ENCODE measurements around the gene ANKH.

ANKH gene

DNA sequence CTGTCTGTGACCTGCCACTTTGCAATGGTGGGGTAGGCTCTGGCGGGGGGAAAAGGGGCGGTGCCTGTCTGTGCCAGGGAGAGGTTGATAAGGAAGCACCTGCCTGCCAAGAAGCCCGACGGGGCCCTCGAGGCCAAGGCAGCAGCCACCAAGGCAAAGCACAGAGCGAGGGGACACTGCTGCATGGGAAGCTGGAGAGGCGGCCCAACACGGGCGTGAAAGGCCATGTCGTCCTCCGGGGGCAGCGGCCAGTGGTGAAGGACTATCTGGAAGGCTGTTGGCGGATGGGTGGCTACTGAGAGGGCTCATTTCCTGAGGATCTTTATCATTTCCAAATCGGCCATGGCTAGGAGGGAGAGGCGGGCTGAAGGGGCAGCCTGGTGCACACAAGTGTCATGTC, 140.7 kb downstream of the ANKH start:
- DNase-seq, result no peak

DNA sequence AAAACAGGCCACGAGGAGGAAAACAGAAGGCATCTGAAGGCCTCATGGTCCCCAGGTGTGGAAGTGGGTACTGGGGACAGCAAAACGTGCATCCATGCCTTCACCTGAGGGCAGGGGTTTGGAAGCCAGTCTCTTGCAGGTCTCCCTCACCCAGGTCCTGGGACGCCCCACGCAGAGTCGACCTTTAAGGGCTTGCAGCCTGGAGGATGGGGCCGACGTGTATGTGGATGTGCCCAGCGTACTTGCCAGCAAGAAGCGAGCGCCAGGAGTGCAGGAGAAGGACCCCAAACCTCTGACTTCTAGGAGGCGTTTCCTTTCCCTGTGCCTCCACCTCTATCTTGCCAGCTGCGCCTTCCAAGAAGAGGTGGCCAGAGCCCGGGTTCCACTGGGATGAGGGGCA, 141.1 kb downstream of the ANKH start:
- no peak for DNase-seq

DNA sequence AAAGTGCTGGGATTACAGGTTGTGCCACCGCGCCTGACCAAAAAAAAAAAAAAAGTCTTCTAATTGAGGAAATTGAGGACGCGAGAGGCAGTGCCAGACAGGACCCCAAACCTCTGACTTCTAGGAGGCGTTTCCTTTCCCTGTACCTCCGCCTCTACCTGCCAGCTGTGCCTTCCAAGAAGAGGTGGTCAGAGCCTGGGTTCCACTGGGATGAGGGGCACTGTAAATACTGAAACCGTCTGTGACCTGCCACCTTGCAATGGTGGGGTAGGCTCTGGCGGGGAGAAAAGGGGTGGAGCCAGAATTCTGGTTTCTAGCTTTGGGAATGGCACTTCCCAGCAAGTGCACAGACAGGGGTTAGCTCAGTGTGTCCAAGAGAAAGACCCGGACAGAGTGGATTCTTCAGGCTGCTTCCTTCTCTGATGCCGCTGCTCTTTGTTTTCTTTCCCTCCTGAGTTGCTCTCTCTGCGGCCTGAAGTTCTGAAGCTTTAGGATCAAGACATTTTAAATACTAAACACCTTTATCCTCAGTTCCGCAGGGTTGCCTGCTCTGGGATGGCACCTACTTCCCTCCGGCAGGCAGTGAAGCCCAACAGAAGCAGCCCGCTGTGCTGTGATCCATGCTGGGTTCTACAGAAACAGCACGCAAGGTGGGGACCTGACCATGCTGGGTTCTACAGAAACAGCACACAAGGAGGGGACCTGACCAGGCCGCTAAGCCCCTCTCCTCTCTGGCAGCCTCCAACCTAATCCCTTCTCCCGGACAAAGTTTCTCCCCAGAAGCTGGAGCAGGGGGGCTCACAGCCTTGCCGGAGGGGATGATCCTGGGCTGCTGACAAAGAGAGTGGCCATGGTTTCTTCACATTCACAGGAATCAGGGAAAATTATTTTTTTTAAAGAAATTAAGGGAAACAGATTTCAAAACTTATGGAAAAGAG, 141.9 kb downstream of the ANKH start:
- DNase-seq, result no peak

DNA sequence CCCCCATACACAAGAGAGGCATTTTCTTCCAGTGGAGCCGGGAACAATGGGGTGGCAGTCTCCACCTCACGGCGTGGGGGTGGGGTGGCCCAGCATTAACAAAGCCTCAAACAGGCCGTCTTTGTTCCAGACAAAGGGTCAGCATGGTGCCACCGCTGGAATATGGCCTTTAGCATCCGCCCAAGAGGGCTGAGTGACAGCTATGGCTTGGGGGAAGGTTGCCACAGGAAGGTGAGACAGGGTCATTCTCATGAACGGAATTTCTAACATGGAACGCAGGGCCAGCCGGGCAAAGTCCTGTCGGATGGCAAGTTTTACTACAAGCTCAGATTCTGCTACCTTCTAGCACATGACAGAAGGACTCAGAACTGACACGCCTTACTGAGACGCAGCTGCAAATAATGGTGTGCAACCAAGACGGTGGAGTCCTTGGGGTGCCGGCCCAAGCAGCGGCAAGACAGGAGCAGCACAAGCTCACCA, 143.1 kb downstream of the ANKH start:
- no peak for DNase-seq

DNA sequence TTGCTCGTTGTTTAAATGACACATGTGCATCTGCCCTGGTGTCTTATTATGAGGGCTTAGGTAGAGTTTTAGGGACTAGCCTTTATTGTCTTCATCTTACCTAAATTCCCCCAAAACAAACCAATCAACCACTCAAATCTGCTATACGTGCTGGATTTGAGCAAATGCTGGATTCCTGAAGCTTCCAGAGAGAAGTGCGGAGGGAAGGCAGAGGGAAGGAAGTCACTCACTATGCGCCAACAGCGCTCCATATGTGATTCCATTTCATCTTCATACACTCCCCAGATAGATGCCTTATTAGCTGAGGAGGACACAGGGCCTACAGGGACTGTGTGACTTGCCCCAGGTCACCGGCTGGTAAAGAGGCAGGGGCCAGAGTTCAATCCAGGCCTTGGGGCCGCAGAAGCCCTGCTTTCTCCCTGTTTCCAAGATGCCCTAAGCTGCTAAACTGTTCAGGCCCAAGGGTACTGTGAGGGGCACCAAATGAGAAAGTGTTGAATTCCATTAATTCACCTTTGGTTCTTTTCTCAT, 143.6 kb downstream of the ANKH start:
- DNase-seq, result no peak

DNA sequence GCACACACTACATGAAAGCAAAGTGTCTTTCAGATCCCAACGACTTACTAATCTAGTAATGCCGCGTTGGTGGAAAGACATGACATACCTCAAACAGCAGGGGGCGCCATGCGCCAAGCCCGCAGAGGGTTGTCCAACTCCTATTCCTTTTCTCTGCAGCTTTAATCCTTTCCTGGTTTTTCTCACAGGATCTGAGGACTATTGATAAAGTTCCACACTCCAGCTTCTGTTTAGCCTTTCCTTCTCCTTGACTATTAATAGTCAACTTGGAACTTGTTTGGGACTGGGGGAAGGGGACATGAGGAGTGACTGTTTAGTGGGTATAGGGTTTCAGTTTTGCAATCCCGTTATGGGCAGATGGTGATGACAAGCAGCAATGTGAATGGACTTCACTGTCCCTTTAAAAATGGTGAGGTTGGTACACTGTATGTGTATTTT, 144.1 kb downstream of the ANKH start:
- DNase-seq, result peak; percentile 76

DNA sequence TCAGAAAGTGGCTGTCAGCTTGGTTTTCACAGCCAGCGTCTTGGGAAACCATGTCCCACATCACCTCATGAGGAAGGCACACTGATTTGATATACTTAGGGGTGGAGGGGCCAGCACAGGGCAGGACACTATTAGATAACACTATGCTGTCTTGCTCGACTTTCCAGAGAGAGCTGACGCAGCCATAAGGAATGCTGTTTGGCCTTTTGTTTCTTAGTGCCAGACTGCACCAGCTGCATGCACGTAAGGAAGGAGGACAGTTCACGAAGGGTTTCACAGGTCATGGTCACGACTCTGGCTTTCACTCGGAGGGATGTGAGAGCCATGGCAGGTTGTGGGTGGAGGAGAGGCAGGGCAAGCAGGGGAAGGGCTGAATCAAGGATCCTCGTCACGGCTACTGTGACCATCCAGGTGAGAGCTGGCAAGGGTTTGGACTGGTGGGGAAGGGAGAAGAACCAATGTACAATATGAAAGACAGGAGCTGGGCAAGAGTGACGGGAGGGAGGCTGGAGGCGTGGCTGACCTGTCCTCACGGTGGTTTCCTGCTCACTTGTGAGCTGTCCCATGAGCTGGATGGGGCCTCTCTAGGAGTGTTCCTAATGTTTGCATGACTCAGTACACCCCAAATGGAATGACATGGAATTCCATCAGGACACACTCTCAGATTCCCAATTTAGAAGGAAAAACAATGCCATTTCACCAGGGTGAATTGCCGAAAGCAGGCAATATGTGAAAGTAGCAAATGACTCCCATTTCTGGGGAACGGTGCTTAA, 145.3 kb downstream of the ANKH start:
- no peak for DNase-seq

DNA sequence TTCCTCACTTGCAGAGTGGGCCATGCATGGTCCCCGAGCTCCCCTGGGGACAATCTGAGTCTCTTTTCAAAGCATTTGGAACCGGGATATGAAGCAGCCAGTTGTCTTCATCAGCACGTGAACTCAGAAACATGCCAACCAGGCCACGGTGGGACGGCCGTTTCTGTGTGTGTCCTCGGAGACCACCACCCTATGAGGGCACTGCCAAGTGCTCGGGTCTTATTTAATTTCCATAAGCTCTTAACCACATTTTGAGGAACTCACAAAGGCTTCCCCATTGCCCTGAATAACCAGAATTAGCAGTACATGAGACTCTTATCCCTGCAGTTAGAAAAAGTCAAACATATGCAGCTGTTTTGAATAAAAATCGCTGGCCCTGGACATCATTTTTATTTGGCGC, 146.9 kb downstream of the ANKH start:
- no peak for DNase-seq

DNA sequence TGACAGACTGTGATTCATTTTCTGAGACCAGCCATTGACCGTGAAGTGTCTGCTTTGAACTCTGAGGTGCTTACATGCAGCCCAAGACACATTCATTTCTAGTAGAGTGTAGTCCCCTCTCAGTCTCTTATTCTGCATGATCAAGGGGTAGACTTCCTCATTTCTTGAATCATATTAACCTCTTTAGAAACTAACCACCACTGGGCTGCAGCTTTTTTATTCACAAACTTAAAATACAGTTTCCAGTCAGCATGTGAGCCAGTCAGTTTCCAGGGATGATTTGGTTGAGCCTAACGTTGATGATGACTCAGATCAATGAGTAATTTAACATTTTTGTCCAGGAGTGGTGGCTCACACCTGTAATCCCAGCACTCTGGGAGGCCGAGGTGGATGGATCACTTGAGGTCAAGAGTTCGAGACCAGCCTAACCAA, 147.9 kb downstream of the ANKH start:
- DNase-seq, result no peak

DNA sequence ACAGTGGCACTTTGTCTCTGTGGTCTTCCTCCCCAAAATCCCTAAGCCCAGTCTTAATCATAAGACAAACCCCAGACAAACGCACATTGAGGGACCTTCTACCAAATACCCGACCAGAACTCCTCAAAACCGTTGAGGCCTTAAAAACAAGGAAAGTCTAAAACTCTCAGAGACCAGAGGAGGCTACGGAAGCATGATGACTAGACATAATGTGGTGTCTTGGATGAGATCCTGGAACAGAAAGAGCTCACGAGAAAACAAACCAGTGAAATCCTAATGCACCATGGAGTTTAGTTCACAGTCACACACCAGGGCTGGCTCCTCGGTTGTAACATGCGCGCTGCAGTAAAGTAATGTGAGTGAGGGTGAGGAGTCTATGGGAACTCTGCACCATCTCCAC, 148.7 kb downstream of the ANKH start:
- DNase-seq, result no peak

DNA sequence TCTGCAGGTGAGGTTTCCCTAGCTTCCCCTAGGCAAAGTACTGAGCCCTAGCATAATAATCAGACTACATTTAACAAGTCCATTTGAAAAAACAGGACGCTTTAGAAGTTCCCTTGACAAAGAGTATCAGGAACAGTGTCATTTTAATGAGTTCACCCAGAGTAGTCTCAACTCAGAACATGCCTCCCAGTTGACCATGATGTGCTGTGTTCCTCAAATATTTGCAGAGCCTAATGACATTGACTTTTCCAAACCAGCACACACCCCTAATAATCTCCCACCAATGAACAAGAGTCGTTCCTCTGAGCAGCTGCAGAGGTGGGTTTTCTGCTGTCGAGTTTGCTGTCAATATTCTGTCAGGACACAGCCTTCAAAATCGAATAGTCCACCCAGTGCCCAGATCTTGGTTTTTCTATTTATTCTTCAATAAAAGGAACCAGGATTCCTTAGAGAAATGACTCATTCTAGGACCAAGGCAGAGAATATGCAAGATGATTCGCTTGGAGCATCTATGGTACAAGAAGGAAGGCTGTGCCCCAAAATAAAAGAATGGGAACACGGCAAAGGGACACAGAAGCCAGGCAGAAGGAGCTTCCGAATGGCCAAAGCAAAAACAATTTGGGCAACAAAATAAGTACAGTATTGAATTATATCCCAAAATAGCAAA, 149.5 kb downstream of the ANKH start:
- no peak for DNase-seq

DNA sequence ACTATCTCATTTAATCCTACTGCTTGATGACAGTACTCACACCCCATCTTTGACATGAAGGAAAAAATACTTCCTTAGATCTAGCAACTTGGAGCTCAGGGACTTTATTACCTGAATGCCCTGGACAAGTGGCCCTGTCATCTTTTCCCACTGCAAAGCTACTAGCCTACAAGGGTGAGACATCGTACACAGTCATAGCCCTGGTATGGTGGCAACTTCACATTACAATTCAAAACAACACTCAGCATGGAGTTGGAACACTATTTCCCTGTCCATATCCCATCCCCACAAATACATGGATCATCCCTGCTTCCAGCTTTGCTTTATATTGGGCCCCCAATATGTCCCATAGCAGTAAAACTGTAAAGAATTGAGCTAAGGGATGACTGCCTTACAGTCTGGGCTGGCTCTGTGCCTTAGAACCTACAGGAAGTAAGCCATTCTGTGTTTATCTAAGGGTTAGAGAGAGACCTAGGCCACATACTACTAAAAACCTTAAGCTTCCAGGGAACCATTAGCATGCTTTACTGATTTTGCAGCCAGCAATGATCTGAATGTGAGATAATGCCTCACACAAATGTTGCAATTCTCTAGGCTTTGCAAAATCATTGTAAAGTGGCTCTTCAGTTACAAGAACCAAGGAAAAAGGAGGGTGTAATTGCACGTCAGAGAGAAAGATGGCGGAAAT, 151.2 kb downstream of the ANKH start:
- no peak for DNase-seq

DNA sequence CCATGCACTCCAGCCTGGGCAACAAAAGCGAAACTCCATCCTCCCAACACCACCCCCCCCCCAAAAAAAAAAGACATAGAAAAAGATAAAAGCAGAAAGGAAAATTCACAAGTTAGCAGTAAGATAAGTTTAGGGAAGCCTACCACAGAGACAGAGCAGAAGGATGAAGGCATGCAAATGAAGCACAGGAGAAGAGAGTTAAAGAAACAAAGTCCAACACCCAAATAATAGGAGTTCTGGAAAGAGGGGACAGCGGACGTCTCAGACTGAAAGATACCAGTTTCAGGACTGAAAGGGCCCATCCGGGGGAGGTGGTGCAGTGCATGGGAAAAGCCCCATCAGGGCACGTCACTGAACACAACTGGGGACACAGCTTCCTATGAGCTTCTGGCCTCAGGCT, 152.8 kb downstream of the ANKH start:
- DNase-seq, result no peak

DNA sequence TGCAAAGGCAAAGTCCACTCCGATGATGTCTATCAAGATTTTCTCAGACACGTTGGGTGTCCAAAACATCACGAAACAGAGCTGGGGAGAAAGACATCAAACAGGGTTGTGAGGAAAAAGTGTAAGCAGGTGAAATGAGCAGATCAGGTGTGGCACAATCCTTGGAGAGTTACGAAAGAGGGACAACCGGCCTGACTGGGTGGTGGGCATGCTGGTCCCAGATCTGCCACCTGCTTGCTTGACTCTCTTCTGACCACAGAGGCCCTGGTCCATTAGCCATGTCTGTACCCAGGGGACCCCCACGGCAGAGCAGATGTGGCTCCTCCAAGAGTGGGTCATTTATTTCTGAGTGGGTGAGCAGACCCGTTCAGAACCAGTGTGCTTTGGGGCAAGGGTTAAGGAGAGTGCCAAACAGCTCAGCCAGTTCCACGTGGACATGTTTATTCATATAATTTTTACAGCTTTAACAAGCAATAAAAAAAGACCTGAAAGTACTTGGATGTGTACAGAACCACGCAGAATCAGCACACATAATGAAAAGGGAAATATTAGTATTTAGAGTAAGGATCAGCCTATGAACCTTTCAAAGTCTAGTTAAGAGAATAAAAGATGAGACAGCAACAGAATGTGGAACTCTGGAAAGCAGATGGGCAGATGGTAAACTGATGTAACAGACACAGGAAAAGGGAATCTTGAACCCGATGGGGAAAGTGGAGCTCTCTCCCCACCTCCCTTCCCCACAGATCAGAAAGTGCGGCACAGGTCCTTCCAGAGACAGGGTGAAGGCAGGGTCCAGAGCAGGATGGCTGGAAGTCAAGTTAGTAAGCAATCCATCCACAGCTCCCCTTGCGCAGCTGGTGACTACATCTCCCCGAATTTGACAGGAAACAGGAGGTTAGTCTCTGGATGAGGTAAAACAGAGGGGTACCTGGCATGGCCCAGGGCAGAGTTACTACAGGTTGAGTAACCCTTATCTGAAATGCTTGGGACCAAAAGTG, 154.5 kb downstream of the ANKH start:
- DNase-seq, result no peak

DNA sequence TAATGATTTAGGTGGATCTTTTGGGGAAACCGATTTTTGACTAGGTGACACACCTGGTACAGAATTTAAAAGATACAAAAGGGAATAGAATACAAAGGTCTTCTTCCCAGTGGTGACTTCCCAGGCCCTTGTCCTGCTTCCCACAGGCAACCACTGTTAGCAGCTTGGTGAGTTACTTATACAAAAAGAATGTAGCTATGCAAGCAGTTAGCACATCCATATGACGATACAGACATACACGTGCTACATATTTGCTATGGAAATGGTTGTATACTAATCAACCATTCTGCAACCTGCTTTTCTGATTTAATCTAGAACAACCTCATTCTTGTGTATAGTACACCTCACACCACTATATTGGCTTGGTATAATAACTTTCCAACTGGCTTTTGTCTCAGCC, 156.1 kb downstream of the ANKH start:
- no peak for DNase-seq

DNA sequence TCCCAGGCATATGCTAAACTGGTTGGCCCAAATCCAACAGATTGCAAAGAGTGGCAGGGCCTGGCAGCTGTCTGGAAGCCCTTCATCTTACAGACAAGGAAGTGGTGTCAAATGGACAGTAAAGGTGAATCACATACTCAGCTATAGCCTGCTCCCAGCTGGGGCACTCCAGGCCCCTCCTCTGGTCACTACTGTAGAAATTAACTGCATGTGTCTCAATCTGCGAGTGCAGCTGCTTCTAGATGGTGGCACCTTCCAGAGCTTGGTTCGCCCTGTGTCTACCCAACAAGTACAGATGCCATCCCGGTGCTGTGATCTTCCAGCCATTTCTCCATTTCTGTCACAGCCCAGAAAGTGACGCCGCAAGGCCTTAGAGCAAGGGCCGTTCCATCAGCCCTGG, 156.9 kb downstream of the ANKH start:
- no peak for DNase-seq

DNA sequence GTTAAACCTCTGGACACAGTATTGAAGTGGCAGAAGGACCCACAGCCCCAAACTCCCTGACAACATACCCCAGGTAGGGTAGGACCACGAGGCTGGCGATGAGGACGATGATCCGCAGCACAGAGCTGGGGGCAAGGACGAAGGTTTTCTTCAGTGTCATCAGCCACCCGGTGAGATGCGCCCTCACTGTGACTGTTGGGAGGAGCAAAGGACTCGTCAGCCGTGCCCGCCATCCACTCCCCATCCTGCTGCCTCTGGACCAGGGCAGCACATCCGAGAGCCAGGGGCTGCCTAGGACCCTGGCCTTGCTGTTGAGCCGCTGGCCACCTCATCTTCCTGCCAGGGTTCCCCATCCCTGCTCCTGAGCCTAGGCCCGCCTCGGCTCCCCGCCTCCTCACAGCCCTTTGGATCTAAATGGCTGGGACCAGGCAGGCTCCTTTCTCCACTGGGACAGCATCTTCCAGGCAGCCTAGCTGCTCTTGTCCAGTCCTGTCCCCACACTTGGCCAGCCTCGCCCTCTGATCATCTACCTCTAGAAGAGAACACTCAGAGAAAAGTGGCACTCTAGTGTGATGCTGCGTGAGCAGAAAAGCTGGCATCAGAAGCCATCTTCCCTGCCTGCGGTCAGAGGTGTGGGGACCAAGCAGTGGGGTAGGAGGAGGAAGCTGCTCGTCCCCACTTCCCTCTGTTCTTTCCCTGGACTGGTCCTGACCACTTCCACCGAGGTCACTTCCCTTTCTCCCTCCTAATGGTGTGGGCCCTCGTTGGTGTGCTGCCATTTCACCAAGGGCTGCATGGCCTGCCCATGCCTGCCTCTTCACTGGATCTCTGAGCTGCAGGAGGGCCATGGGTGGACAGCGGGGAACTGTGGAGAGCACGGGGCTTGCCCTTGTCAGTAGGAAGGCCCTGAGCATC, 157.8 kb downstream of the ANKH start:
- no peak for DNase-seq

DNA sequence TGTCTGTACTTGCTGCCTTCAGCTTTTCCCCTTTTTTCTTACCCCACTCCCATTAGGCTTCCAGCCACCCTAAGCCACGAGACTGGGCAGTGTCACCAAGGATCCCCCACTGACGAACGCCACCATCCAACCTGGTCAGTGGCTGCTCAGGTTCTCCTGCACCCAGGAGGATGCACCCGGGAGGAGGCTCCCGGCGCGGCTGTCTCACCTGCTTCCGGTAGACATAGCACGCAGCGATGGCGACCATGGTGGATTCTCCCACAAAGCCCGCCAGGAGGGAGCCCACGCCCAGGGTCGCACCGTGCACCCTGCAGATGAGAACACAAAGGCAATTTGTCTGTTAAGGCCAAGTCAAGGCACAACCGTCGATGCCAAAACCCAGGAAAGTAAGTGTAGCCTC, 158.9 kb downstream of the ANKH start:
- no peak for DNase-seq

DNA sequence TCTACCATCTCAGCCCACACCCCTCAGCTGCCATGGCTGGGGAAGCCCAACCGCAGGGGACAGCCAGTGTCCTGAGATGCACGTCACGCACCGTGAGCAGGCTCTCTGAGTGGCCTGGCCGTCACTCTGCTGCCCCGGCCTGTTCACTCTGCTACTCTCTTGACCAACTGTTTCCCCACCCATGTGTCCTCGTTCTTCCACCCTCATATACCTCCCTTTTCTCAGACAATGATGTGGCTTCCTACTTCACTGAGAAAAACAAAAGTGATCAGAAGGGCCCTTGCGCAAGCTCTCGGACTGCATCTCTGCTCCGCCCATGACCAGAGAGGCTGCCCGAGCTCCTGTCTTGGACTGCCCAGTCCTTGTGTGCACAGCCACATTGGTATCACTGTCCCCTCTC, 159.4 kb downstream of the ANKH start:
- DNase-seq, result no peak
